Hematopoietic multipotent progenitor cell treated with erythropoietin and hydrocortisone succinate and interleukin-3 and kit ligand, for 8 days (in vitro differentiated cells): Measurements from ENCODE around the gene TMEM130.
A peak's percentile ranks its signal among the peaks of the same experiment; 100 is the strongest.

ENCODE experiments used
- DNase-seq: peaks from one replicate; pipeline ENCODE4 v3.0.0-alpha.2; 2015

Gene TMEM130

GRCh38 chr7:98805956-98806838, 63.6 kb downstream of the TMEM130 start:
- DNase-seq: no peak

- no peak for DNase-seq
Measured at GRCh38 chr7:98802781-98803110, 67.1 kb downstream of the TMEM130 start.

GRCh38 chr7:98802088-98802780, 67.6 kb downstream of the TMEM130 start:
- DNase-seq: peak; percentile 50

- DNase-seq: no peak
Measured at GRCh38 chr7:98800996-98801395, 68.8 kb downstream of the TMEM130 start.

- DNase-seq: no peak
Measured at GRCh38 chr7:98797150-98797549, 72.7 kb downstream of the TMEM130 start.
